SW 1271 (cell line): ENCODE measurements around the gene DUS2.

Source experiments
- DNase-seq, 2 experiments: peaks; one replicate each; lab custom pipeline; 2025; lab: John Stamatoyannopoulos, UW

DUS2 gene

DNA sequence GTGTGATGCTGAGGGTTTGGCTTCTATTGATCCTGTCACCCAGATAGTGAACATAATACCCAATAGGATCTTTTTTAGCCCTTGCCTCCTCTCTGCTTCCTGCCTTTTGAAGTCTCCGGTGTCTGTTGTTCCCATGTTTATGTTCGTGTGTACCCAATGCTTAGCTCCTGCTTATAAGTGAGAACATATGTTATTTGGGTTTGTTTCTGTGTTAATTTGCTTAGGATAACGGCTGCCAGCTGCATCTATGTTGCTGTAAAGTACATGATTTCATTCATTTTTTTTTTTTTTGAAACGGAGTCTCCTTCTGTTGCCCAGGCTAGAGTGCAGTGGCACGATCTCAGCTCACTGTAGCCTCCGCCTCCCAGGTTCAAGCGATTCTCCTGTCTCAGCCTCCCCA, 23.0 kb downstream of the DUS2 start:
- no peak for DNase-seq

DNA sequence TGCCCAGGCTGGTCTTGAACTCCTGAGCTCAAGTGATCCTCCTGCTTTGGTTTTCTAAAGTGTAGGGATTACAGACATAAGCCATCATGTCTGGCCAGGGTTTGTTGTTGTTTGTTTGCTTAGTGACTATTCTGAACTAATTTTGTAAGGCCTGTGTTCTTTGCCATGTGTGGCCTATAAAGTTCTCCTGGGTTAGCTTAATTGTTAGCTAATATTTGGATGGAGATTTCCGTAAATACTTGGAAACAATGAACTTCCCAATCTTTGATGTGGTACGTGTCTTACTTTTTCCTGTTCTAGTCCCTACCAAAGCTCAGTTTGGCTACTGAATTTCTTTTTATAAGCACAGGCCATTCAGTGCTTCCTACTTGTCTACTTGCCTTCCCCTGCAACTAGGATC, 24.9 kb downstream of the DUS2 start:
- no peak for DNase-seq

DNA sequence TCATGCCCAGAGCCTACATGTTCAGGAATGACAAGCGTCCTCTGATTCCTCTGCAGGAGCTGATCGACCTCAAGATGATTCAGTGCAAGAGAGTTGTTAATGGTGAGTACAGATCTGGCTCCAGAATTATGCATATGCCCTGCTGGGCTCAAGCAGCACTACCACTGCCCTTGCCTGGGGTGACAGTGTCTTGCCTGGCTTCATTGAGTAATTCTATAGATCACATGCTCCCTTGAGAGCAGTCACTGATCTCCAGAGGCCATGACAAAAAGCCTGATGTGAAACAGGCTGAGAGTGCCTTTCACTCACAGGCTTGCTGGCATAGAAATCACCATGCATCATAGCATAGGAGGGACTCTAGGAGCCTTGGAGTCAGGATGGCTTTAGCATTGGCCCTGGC, 26.4 kb downstream of the DUS2 start:
- no peak for DNase-seq

DNA sequence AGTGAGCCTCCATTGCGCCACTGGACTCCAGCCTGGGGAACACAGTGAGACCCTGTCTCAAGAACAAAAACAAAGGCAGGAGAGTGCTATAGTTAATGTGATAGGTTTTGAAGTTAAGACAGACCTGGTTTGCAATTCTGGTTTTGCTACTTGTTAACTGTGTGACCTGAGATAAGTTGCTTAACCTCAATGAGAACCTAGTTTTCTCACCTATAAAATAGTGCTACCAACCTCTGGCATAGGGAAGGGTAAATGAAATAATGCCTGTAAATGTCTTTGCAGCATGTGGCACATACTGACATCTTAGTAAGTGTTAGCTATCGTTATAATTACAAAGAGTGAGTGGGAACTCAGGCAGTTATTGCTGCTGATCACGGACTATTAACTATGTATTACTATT, 32.3 kb downstream of the DUS2 start:
- no peak for DNase-seq

DNA sequence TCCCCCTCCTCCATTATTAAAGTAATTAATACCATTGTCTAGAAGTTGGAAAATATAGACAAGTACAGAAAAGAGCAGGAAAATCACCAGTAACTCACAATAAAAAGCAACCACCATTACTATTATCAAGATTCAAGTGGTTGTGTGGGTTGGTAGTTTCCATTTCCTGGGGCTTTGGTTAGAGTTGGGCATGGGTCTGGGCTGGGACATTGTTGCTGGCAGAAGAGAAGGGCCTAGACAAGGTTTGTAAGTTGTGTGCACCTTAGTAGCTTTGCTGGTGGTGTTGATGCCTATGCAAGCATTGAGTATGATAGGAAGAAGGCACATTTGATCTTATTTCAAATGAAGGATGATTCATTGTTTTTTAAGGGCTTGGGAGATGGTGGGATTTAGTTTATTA, 36.7 kb downstream of the DUS2 start:
- DNase-seq, result no peak

DNA sequence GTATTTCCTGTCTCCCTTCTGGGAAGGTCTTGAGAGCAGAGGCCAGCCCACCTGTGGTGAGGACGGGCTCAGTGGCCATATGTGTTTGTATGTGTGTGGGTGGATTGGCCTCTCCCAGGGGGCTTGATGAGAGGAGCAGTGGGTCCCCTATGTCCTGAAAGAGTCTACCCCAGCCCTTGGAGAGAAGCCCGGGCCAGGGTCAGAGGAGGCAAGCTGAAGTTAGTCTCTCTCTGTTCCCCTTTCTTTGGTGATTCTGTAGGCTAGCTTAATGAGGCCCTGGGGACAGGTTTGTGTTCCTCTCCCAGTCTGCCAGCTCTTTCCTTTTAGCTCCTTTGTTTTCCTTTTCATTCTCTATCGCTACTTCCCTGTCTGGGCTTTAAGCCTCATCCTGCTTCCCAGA, 38.3 kb downstream of the DUS2 start:
- DNase-seq, result no peak

DNA sequence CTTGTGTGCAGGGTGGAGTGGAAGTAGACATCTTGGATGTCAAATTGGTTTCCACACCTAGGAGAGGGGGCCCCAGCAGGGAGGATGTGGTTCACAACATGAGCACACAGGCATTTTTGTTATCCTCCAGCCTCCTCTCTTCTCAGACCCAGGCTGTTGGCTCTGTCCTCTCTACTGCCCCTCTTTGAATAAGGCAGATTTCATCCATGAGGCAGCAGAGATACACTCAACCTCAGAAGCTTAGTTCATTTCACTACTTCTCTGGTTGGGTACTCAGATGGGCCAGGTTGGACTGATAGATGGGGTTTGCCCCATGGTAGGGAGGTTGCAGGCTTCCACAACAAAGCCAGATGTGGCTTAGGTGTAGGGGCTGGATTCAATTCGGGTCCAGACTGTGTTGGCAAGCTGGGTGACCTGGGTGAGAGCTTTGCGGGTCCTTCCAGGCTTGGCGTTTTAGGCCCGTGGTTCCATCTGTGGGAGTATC, 39.9 kb downstream of the DUS2 start:
- DNase-seq, result no peak

DNA sequence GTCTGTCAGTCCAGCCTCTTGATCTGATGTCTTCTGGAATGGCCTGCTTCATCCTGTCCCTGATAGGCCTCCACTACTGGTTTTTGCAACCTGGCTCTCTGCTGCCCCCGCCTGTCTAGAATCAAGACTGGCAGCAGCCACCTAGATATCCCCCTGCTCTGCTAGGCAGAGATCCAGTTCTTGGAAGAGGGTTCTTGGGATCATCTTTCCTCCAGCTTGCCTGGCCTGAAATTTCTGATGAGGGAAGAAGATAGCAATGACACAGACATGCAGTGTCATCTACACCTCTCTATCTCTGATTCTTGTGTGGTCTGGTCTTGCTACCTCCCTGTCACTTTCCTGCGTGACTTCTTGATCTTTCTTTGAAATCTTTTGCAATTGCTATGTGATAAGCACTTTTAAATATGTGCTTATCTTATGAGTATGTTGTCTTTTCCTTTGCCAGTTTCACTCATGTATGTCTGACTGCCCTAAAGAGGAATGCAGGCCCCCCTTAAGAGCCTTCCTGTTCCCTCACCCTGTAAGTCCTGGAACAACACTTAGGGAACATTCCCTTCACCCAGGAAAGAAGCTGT, 41.8 kb downstream of the DUS2 start:
- peak in 1 of 2 experiments; percentile 43 for DNase-seq

DNA sequence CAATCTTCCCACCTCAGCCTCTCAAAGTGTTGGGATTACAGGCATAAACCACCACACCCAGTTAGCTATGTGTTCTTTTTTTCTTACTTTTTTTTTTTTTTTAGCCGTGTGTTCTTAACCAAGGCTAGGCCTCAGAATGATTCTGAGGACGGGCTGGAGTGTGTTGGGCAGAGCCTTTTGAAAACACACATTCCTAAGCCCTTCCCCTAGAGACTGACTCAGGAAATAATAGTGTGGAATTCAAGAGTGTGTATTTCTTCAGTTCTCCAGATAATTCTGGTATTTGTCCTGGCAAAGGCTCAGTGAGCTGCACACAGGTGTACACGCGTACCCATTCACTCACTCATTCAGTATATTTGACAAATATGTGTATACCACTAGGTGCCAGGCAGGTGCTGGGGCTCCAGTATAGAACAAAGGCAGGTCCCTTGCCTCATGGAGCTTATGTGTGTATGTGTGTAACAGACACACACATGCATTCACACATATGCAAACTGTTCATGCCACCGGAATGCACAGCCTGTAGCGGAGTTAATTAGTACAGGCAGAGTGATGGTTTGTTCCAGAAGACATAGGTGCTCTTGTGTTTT, 42.7 kb downstream of the DUS2 start:
- no peak for DNase-seq

DNA sequence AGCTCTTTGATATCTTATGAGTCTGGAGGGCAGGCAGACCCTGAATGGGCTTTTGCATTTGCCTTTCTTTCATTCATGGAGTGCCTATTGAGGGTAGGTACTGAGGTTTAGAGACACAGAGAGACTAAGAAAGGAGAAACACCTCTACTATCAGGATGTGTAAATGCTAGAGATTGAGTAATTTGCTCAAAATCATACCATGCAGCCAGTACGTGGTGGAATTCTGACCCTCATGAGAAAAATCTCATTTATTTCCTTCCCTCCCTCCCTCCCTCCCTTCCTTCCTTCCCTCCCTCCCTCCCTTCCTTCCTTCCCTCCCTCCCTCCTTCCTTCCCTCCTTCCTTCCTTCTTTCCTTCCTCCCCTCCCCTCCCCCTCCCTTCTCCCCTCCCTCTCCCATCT, 43.7 kb downstream of the DUS2 start:
- DNase-seq, result no peak

DNA sequence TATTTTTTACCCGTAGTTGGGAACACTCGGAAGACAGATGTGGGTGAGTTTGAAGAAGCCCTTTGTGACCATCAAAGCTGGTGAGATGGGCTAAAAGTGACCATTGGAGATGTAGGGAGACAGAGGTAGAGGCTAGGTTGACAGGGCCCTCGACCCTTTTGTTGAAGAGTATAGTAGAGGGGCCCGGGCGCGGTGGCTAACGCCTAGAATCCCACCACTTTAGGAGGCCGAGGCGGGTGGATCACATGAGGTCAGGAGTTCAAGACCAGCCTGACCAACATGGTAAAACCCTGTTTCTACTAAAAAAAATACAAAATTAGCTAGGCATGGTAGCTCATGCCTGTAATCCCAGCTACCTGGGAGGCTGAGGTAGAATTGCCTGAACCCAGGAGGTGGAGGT, 45.8 kb downstream of the DUS2 start:
- no peak for DNase-seq

DNA sequence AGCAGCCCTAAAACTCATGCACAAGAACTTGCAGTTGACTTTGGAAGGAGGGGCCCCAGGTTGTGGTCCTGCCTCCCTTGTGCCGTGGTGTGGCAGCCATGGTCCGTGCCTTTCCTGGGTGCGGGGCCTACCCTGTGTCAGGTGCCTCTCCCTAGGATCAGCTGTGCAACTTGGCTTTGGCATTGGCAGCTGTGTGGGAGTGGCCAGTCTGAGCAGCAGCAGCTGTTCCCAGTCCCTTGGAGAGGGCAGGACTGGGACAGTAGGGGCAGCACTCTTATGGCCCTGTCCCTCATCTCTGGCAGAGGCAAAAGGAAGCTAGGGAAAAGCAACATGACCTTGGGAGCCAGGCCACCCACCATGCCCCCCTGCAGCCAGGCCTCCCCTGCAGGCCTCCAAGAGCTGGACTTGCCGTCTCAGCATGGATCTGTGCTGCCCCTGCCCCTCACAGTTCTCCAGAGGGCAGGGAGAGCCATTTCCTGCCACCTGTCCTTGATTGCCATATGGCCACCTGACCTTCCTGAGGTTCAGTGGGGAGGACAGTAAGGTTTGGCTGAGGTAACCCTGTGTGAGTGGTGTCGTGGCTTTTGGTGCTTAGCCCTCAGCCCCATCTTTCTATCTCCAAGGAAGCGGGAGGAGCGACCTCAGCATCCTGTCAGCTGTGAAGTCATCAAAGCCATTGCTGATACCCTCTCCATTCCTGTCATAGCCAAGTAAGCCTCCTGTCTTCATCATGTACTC, 46.6 kb downstream of the DUS2 start:
- DNase-seq, result no peak

DNA sequence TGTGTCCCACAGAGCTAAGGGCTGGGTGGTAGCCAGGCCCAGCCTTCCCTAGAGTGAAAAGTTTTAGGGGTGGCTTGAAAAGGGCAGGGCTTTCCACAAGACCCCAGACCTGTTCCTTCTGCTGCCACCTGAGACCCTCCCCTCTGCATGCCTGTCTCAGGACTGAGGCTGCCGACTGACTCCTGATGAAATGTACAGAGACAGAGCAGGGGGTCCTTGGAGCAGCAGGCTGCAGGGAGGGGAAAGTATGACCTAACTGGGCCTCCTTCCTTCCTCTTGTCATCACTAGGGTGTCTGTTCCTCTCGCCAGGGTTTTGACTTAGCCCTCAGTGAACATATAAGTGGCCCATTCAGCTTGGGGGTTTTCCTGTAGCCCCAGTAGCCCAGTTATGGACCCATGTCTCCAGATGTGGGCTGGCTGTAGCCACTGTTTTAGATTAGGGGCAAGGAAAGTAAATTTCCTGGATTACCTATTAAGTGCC, 47.2 kb downstream of the DUS2 start:
- no peak for DNase-seq

DNA sequence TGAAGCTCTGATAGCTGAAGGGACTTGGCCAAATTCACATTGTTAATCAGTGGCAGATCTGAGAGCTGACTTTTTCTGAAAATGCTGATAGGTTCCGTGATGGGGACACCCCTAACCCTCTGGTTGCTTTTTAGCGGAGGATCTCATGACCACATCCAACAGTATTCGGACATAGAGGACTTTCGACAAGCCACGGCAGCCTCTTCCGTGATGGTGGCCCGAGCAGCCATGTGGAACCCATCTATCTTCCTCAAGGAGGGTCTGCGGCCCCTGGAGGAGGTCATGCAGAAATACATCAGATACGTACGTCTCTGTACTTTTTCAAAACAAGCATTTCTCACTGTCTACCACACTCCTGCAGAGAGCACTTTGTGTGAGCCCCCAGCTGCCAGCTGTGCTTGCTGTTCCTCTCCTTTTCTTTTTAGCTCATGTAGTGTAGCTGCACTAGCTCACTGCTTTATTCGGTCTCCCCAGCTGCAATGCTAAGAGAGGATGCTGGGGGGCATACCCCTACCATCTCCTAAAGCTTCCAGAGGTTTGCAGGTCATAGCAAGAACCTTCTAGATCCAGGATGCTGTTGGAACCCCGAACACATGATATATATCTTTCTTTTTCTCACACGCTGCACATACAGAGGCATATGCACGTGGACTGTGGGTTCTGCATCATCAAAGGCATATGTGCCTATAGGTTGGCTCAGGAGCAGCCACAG, 47.9 kb downstream of the DUS2 start:
- DNase-seq, result no peak

DNA sequence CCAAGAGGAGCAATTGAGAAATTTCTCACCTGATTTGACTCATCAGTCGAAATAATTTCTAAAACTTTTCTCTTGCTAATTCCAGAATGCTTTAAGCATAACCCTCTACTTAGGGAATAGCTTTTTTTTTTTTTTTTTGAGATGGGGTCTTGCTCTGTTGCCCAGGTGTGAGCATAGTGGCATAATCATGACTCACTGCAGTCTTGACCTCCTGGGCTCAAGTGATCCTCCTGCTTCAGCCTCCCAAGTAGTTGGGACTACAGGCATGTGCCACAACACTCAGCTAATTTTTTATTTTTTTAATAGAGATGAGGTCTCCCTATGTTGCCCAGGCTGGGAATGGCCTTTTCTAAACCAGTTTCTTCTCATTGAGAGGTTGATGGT, 48.4 kb downstream of the DUS2 start:
- DNase-seq, result no peak

DNA sequence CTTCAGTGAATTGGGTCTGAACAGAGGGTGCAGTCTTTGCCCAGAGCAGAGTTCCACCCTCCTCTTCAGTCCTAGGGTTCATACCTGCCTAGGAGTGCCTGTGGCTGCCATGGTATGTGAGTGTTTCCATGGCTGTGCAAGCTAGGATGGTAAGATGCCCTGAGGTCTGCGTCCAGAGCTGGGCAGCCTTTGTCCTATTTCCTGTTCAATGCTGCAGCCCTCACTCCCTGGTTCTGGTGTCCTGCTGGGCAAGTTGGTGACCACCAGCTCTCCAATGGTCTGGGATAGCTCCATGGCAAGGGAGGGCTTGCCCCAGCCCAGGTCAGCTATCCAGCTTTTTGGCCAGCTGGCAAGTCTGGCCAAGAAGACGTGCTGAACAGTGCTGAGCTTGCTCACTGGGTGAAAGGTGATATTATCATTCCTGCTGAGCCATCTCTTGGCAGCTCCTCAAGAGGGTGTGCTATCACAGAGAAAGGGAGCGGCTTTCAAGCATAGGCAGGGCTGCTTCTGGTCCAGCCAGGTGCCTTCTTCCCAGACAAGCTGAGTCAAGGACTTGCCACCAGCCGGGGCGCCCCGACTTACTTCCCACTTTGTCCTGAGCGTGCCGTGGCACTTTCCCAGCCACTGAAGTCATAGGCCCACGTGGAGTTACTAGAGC, 49.1 kb downstream of the DUS2 start:
- no peak for DNase-seq

DNA sequence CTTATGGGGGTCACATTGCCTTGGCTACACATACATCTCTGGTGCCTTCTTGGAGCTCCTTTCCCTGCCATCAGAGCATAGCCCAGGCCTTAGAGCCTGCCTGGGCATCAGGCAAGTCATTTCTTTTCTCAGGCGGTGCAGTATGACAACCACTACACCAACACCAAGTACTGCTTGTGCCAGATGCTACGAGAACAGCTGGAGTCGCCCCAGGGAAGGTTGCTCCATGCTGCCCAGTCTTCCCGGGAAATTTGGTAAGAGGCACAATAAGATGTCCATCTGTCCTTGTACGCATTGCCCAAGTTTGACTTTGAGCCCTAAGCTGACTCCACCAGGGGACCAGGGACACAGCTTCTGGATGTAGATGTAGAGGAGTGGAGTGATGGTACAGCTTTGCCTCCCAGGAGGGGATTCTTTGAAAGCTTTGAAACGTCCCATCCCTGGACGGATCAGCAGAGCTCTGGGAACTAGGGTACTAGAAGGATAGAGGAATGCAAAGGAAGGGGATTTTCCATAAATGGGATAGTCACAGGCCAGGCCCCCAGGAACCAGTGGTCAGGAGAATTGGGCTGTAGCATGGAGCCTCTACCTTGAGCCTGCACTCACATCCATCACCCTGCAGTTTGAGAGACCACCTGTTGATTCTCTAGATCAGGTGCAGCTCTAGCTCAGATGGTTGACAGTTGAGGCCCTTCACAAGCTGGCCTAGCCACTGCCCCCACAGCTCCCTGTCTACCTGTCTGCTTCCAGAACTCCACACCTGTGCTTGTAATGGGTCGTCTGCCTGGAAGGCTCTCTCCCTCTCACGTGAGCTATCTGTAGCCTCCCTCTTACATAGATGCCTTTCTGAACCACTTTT, 51.0 kb downstream of the DUS2 start:
- no peak for DNase-seq

DNA sequence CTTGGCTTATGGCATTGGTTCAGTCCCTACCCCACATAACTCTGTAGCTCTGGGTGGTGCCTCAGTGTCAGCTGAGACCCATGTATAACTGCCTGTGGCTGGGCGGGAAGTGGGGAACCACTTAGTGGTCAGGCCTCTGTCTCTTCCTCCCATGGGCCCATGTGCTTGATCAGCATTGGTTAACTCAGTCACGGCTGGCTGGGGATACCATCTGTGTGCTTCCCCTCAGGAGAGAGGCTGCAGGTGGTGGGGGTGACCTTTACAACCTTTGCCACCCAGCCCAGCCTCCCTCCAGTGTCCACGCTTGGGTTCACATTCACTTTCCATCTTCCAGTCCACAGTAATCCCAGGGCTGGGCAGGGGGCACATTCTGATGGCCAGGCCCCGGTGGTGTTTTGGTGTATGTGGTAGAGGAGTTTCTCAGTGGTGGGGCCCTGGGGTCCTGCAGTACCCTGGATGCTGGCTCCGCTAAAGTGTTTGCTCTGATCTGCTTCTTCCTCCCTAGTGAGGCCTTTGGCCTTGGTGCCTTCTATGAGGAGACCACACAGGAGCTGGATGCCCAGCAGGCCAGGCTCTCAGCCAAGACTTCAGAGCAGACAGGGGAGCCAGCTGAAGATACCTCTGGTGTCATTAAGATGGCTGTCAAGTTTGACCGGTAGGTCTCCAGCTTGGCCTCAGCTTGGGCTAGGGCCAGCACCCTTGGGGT, 51.9 kb downstream of the DUS2 start:
- DNase-seq, result no peak

DNA sequence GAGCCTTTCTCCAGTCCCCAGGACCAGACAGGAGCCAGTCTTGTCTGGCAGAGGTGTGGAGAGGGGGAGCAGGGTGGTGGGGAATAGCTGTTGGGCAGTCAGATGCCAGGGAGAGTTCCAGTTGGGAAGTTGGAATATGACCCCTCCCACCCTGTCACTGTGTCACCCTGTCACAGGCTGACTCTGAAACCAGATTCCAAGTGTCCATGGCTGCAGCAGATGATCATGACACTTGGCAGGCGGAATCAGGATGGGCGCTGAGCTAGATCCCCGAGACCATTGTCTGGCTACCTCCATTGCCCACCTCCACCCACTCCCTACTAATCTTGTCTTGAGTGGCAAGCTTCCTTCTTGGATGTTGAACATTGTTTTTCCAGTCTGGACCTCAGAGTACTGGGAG, 52.9 kb downstream of the DUS2 start:
- DNase-seq, result no peak

DNA sequence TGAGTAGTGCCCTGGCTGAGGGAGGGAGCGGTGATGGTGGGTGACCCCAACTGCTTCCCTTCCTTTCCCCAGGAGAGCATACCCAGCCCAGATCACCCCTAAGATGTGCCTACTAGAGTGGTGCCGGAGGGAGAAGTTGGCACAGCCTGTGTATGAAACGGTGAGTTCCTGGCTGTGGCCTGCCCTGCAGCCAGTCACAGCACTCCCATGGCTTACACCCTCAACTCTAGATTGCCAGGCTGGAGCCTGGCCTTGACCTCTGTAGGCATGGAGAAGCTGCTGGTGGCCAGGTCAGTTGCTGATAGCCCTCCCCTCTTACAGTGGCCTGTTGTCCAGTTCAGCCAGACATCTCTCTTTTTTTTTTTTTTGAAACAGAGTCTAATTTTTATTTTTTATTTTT, 53.5 kb downstream of the DUS2 start:
- no peak for DNase-seq
